Glutamatergic neuron (in vitro differentiated cells): ENCODE results near the gene MAGI1. TPM values are rescaled to one million over a fixed set of nuclear protein-coding genes. Genes with fewer than 3 reads are reported as not detected.

Source experiments
- DNase-seq: peaks from one replicate; pipeline ENCODE4 v3.0.0; 2022
- H3K27ac Mint-ChIP-seq: one replicate; pipeline ENCODE4 v1.8.0; 2020; ENCODE audit warnings: mild to moderate bottlenecking, mixed read lengths, inconsistent platforms; ENCODE audit not compliant: unreplicated experiment
- H3K27me3 Mint-ChIP-seq: one replicate; pipeline ENCODE4 v1.8.0; 2020; ENCODE audit warnings: mild to moderate bottlenecking, moderate library complexity, mixed read lengths, inconsistent platforms; ENCODE audit not compliant: unreplicated experiment
- H3K36me3 Mint-ChIP-seq: one replicate; pipeline ENCODE4 v1.8.0; 2020; ENCODE audit warnings: mild to moderate bottlenecking, mixed read lengths, inconsistent platforms; ENCODE audit not compliant: unreplicated experiment
- H3K4me1 Mint-ChIP-seq: one replicate; pipeline ENCODE4 v1.8.0; 2020; ENCODE audit warnings: mild to moderate bottlenecking, low read depth, mixed read lengths, inconsistent platforms; ENCODE audit not compliant: unreplicated experiment
- H3K4me3 Mint-ChIP-seq: one replicate; pipeline ENCODE4 v1.8.0; 2020; ENCODE audit warnings: mild to moderate bottlenecking, mixed read lengths, inconsistent platforms; ENCODE audit not compliant: unreplicated experiment
- H3K9me3 Mint-ChIP-seq: one replicate; pipeline ENCODE4 v1.8.0; 2020; ENCODE audit warnings: mild to moderate bottlenecking, moderate library complexity, mixed read lengths, inconsistent platforms; ENCODE audit not compliant: unreplicated experiment
- CTCF ChIP-seq: fragments of 200-600 bp; sonication (generic); IDR thresholded peaks from one replicate; pipeline ENCODE4 v1.5.0; 2021; ENCODE audit not compliant: partially characterized antibody, unreplicated experiment
- total RNA-seq: library from RNA; stranded (reverse); fragmentation: NEBNext Ultra II Directional; extraction: Animal tissue kit (Norgen Biotek cat#: 25700); gene quantifications from one replicate; pipeline ENCODE4 v1.2.1, GENCODE V29; 2021; ENCODE audit not compliant: unreplicated experiment

Gene MAGI1
- total RNA-seq, 1 donor from 2014 or later = 46.5 TPM

- no peak for DNase-seq
- Mint-ChIP-seq H3K27me3 (no peaks in the 10 kb centered on the region), H3K4me3 (no peak overlapping the region), H3K9me3 (no peaks in the 10 kb centered on the region), H3K36me3 (no peaks in the 10 kb centered on the region), H3K27ac (no peak overlapping the region), H3K4me1 (no peaks in the 10 kb centered on the region)
- TF ChIP-seq CTCF = no peak
Observed at GRCh38 chr3:65828706-65829105, 210.0 kb downstream of the MAGI1 start.

- no peaks in the 10 kb centered on the region for H3K36me3 Mint-ChIP-seq
- no peak overlapping the region for H3K27ac Mint-ChIP-seq
- H3K9me3 Mint-ChIP-seq = no peaks in the 10 kb centered on the region
- no peaks in the 10 kb centered on the region for H3K27me3 Mint-ChIP-seq
- no peak overlapping the region for H3K4me3 Mint-ChIP-seq
- no peaks in the 10 kb centered on the region for H3K4me1 Mint-ChIP-seq
- DNase-seq = no peak
- TF ChIP-seq CTCF = no peak
Observed at GRCh38 chr3:65827076-65827475, 211.6 kb downstream of the MAGI1 start.

GRCh38 chr3:65824166-65824565 lies 214.6 kb downstream of the MAGI1 start:
- H3K9me3 Mint-ChIP-seq = no peaks in the 10 kb centered on the region
- H3K4me3 Mint-ChIP-seq = no peak overlapping the region
- H3K4me1 Mint-ChIP-seq = no peaks in the 10 kb centered on the region
- no peak for TF ChIP-seq CTCF
- no peak overlapping the region for H3K27ac Mint-ChIP-seq
- DNase-seq = no peak
- H3K27me3 Mint-ChIP-seq = no peaks in the 10 kb centered on the region
- no peaks in the 10 kb centered on the region for H3K36me3 Mint-ChIP-seq

GRCh38 chr3:65820600-65820999 lies 218.1 kb downstream of the MAGI1 start:
- no peak for TF ChIP-seq CTCF
- Mint-ChIP-seq H3K4me3 (no peak overlapping the region), H3K27ac (no peak overlapping the region), H3K36me3 (no peaks in the 10 kb centered on the region), H3K4me1 (no peaks in the 10 kb centered on the region), H3K9me3 (no peaks in the 10 kb centered on the region), H3K27me3 (no peaks in the 10 kb centered on the region)
- DNase-seq = no peak

GRCh38 chr3:65819896-65820295 lies 218.8 kb downstream of the MAGI1 start:
- no peaks in the 10 kb centered on the region for H3K9me3 Mint-ChIP-seq
- H3K27me3 Mint-ChIP-seq = no peaks in the 10 kb centered on the region
- DNase-seq = no peak
- TF ChIP-seq CTCF = no peak
- H3K4me3 Mint-ChIP-seq = no peak overlapping the region
- no peaks in the 10 kb centered on the region for H3K4me1 Mint-ChIP-seq
- no peak overlapping the region for H3K27ac Mint-ChIP-seq
- H3K36me3 Mint-ChIP-seq = no peaks in the 10 kb centered on the region
